Mucosa of rectum (tissue), 2 donors: Measurements from ENCODE around the gene GSTP1.

Experiments
- H3K27ac ChIP-seq, 2 donors: one replicate each; pipeline ENCODE4 v1.7.0; 2013; ENCODE audit warnings: inconsistent platforms in 2 of 2, low read depth in 2 of 2, low read length in 2 of 2
- H3K27me3 ChIP-seq, 2 donors: one replicate each; pipeline ENCODE4 v1.7.0; 2013; ENCODE audit warnings: low read length in 2 of 2; ENCODE audit not compliant: control insufficient read depth in 2 of 2, insufficient read depth in 2 of 2
- H3K36me3 ChIP-seq, 2 donors: one replicate each; pipeline ENCODE4 v1.7.0; 2013; ENCODE audit warnings: low read length in 2 of 2; ENCODE audit not compliant: control insufficient read depth in 2 of 2, insufficient read depth in 2 of 2
- H3K4me1 ChIP-seq, 2 donors: one replicate each; pipeline ENCODE4 v1.7.0; 2013; ENCODE audit warnings: low read length in 2 of 2, mild to moderate bottlenecking in 1 of 2; ENCODE audit not compliant: control insufficient read depth in 2 of 2, insufficient read depth in 2 of 2
- H3K4me3 ChIP-seq, 2 donors: one replicate each; pipeline ENCODE4 v1.7.0; 2013; ENCODE audit warnings: low read length in 2 of 2
- H3K9ac ChIP-seq, 2 donors: one replicate each; pipeline ENCODE4 v1.7.0; 2013; ENCODE audit warnings: low read length in 2 of 2, low read depth in 1 of 2, mild to moderate bottlenecking in 1 of 2
- H3K9me3 ChIP-seq, 2 donors: one replicate each; pipeline ENCODE4 v1.7.0; 2013; ENCODE audit warnings: low read length in 2 of 2; ENCODE audit not compliant: control insufficient read depth in 2 of 2
- donor health status: healthy.
- donor health status: Normal muscosa, but diverticular disease.

The GSTP1 gene

GRCh38 chr11:67628710-67629385, 45.2 kb downstream of the GSTP1 start:
- peaks cover 32 to 45% of the 10 kb centered on the region in 2 donors for H3K4me1 ChIP-seq
- peak overlapping the region in 1 of 2 donors; percentile 84 for H3K9ac ChIP-seq
- peak overlapping the region in 1 of 2 donors; percentile 94 for H3K27ac ChIP-seq
- peak overlapping the region; percentile 75 to 78 for H3K4me3 ChIP-seq
- H3K36me3 ChIP-seq: no peaks in the 10 kb centered on the region
- no peaks in the 10 kb centered on the region for H3K27me3 ChIP-seq
- no peaks in the 10 kb centered on the region for H3K9me3 ChIP-seq

GRCh38 chr11:67629386-67630227, 46.0 kb downstream of the GSTP1 start, which contains the start of gene NUDT8:
NUDT8 (minus strand) TSS chr11:67629937; CDS start chr11:67629911, 26 bp downstream.
- no peaks in the 10 kb centered on the region for H3K36me3 ChIP-seq
- H3K27ac ChIP-seq: peak within 1 kb of the TSS; percentile 96 to 98
- no peaks in the 10 kb centered on the region for H3K27me3 ChIP-seq
- H3K4me3 ChIP-seq: peak within 1 kb of the TSS; percentile 78 to 87
- H3K9ac ChIP-seq: peak within 1 kb of the TSS; percentile 88 to 94
- H3K9me3 ChIP-seq: no peaks in the 10 kb centered on the region
- H3K4me1 ChIP-seq: peaks cover 35 to 52% of the 10 kb centered on the region in 2 donors

GRCh38 chr11:67630228-67630942, 46.8 kb downstream of the GSTP1 start:
- peak overlapping the region; percentile 96 to 98 for H3K27ac ChIP-seq
- H3K27me3 ChIP-seq: no peaks in the 10 kb centered on the region
- peak overlapping the region; percentile 88 to 94 for H3K9ac ChIP-seq
- no peaks in the 10 kb centered on the region for H3K36me3 ChIP-seq
- peak overlapping the region; percentile 78 to 87 for H3K4me3 ChIP-seq
- H3K9me3 ChIP-seq: no peaks in the 10 kb centered on the region
- H3K4me1 ChIP-seq: peaks cover 35 to 58% of the 10 kb centered on the region in 2 donors

- H3K9ac ChIP-seq: peak overlapping the region; percentile 88 to 94
- no peaks in the 10 kb centered on the region for H3K36me3 ChIP-seq
- peak overlapping the region; percentile 78 to 87 for H3K4me3 ChIP-seq
- H3K27me3 ChIP-seq: no peaks in the 10 kb centered on the region
- no peaks in the 10 kb centered on the region for H3K9me3 ChIP-seq
- peak overlapping the region; percentile 96 to 98 for H3K27ac ChIP-seq
- peaks cover 35 to 58% of the 10 kb centered on the region in 2 donors for H3K4me1 ChIP-seq
These were observed 47.3 kb downstream of the GSTP1 start for GRCh38 chr11:67630943-67631331.

- H3K9ac ChIP-seq: peak overlapping the region in 1 of 2 donors; percentile 94
- H3K36me3 ChIP-seq: no peaks in the 10 kb centered on the region
- H3K27ac ChIP-seq: peak overlapping the region; percentile 96 to 98
- H3K4me1 ChIP-seq: peaks cover 35 to 58% of the 10 kb centered on the region in 2 donors
- H3K27me3 ChIP-seq: no peaks in the 10 kb centered on the region
- H3K9me3 ChIP-seq: no peaks in the 10 kb centered on the region
- peak overlapping the region in 1 of 2 donors; percentile 87 for H3K4me3 ChIP-seq
These were observed 47.8 kb downstream of the GSTP1 start for GRCh38 chr11:67631411-67631810.

- no peaks in the 10 kb centered on the region for H3K36me3 ChIP-seq
- H3K4me1 ChIP-seq: peaks cover 35 to 58% of the 10 kb centered on the region in 2 donors
- H3K27me3 ChIP-seq: no peaks in the 10 kb centered on the region
- no peaks in the 10 kb centered on the region for H3K9me3 ChIP-seq
- H3K27ac ChIP-seq: peak overlapping the region; percentile 96 to 98
- H3K4me3 ChIP-seq: peak overlapping the region in 1 of 2 donors; percentile 22
- peak overlapping the region in 1 of 2 donors; percentile 94 for H3K9ac ChIP-seq
These were observed 48.2 kb downstream of the GSTP1 start for GRCh38 chr11:67631853-67632174.

- peak overlapping the region in 1 of 2 donors; percentile 94 for H3K9ac ChIP-seq
- peak overlapping the region; percentile 96 to 98 for H3K27ac ChIP-seq
- peaks cover 35 to 58% of the 10 kb centered on the region in 2 donors for H3K4me1 ChIP-seq
These were observed 48.8 kb downstream of the GSTP1 start for GRCh38 chr11:67632175-67632981.

GRCh38 chr11:67632982-67633755, 49.6 kb downstream of the GSTP1 start:
- Histone ChIP-seq H3K27ac (peak overlapping the region; percentile 96 to 98), H3K9ac (peak overlapping the region in 1 of 2 donors; percentile 94), H3K9me3 (no peaks in the 10 kb centered on the region), H3K36me3 (no peaks in the 10 kb centered on the region), H3K27me3 (no peaks in the 10 kb centered on the region), H3K4me1 (peaks cover 35 to 61% of the 10 kb centered on the region in 2 donors), H3K4me3 (peak overlapping the region in 1 of 2 donors; percentile 11)

More at GRCh38 chr11:67632175-67632981, 48.8 kb downstream of the GSTP1 start:
- Histone ChIP-seq H3K9me3 (no peaks in the 10 kb centered on the region), H3K27me3 (no peaks in the 10 kb centered on the region), H3K36me3 (no peaks in the 10 kb centered on the region), H3K4me3 (peak overlapping the region in 1 of 2 donors; percentile 22)
